GM18502 (cell line): ENCODE measurements around the gene MAP2K6.
"Not testable (repeated sequence)": the region's sequence is repeated elsewhere in the genome, so short reads cannot be mapped to it uniquely, and the experiment has no call there.

Source experiments
- ATAC-seq: cut with Tn5 transposase; IDR thresholded peaks from one replicate; pipeline ENCODE4 v1.9.1; 2021; ENCODE audit warnings: mild to moderate bottlenecking; ENCODE audit not compliant: unreplicated experiment, poor library complexity

MAP2K6 gene

DNA sequence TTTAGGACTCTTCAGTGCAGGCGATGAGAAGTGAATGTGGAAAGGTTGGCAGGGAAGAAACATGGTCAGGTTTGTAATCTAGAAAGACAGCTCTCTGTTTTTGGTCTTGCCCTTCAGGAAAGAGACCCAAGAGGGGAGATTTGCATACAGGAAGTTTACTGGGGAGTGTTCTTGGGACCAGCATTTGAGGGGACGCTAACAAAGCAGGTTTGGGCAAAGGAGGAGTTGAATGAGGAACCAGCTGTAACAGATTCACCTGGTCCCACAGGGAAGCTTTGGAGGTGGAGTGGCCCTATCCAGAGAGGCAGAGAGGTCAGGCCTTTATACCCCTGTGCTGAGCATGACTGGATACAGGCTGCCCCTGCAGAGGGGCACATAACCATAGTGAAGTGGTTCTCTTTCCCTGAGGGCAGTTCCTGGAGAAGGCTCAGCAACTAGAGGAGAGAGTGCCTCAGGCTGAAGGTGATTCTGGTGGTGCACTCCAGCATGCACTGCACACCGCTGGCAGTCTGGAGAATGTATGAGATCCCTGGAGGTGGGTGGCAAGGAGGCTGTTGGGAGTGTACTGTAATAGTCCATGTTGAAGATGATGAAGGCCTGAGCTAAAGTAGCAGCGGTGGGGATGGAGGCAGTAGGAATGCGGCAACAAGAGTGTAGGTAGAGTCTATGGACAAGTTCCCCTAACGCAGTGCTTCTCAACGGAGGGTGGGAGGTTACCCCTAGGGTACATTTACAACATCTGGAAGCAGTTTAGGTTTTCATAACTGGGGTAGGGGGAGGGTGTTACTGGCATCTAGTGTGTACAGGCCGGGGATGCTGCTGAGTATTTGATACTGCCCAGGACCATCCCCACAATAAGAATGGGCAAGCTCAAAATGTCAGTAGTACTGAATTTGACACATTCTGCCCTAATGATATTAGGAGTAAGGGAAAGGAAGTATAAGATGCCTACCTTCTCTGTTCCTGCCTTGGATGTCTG lies 37.2 kb downstream of the MAP2K6 start:
- peak; percentile 90 for ATAC-seq

DNA sequence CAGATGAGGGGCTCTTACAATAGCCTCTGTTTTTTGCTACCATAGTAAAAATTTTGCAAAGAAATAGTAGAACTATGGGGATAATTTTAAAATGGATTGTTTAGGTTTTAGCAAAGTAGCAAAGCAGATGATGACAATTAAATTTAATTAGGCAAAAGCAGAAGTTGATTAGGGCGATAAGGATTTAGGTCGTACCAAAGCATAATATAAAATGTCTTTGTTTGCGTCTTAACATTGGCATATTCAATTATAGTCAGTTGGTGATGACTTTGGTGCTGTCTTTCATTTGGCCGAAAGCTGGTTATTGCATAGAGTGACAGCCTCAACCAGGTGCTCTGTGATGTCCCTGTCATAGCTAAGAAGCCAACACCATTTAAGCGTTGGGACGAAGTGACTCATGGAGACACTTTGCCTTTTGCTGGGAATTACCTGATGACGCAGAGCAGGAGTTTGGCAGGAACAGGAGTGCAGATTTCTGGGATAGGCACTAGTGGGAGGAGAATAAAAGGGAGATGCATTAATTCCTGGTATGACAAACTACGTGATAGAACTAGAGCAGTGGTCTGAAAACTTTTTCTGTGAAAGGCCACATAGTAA lies 38.3 kb downstream of the MAP2K6 start:
- ATAC-seq = no peak

DNA sequence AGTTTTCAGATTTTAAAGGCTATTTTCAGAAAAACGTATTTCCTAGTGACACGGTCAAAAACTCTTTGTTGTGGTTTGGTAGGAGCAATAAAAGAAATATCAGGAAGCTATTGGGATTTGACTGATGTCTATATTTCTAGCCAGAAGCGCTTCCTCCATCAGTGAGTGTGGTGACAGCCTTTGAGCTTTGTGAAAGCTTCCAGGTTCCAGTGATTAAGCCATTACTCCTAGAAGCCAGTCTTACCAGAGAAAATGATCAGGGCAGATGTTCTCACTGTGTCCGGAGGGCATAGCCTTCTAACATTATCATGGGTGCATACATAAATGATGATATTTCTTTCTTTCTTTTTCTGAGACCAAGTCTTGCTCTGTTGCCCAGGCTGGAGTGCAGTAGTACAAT lies 39.6 kb downstream of the MAP2K6 start:
- no peak for ATAC-seq

DNA sequence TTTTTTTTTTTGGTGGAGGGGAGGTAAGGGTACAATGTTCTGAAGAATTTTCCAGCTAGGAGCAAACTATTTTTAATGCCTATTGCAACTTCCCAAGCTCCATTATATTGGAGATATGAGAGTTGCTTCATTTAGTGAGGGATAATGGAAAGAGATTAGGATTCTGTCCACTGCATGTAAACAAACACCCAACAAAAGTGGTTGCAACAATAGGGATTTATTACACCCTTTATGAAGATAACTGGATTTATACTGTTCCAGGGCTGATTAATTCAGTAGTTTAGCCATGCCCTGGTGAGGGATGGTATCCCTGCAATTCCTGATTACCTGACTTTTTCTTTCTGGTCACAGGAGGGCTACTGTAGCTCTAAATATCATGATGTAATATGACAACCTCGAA lies 40.5 kb downstream of the MAP2K6 start:
- no peak for ATAC-seq

DNA sequence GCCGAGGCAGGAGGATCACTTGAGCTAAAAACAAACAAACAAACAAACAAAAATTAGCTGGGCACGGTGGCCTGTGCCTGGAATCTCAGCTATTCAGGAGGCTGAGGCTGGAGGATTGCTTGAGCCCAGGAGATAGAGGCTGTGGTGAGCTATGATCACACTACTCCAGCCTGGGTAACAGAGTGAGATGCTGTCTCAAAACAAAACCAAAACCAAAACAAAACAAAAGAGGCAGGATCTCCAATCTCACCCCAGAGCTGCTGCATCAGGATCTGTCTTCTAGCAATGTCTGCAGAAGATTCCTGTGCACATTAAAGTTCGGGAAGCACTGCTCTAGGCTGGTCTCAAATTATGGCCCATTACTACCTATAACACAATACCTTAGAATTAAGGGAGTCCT lies 43.1 kb downstream of the MAP2K6 start:
- ATAC-seq = no peak

DNA sequence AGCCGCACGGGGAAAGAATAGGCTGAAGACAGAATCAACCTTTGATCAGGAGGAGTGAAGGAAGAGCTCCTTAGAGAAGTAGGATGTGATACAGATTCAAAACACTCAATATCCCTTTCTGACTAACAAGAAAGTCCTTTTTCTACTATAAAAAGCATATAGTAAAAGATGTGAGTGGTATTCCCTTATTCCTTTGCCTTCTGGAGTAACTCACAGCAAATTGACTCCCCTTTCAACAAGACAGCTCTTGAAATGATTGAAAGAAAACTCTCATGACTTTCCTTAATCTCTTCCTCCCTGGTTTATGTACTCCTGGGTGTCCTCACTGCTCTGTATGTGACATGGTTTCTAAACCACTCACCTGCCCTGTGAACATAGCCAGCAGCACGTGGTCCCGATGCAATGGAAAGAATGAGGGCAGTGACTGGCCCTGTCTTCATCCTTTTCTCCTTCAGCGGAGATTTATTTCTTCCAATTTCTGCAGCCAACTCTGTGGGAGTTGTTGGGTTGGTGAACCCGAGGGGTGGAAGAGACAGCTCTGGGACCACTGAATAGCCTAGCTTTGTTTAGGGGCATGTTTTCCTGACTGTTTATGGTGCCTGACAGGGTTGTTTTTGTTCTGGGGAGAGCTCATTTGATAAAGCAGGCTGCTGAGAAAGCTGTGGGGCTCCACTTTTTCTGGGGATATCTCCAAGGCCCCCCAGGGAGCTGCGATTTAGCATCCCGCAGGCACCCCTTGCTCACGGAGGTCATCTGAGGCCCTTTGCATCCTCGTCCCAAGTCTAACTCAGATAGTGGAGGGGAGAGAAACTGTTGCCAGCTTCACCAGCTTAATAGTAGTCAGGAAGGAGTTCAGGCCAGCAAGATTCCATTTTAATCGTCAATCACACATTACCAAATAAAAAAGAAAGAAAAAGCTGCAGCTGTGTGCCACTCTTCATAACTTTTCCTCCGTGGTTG lies 46.7 kb downstream of the MAP2K6 start:
- no peak for ATAC-seq

DNA sequence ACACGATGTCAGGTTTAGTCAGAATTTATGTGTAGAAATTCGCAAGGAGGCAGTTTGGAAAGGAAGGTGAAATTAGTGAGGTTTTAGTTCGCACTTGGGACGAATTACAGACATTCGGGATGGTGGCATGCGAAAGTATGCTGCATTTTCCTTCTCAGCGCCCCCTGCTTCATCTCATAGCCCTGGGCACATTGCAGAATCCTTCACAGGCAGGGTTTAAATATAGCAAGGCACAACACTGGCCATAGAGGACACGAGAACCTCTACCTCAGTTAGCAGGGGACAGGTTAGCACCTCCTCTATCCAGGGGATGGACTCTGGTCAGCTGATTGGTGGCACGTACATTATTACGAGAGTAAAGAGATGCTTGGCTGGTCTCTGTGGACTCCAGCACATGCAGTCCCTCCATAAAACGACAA lies 47.5 kb downstream of the MAP2K6 start:
- no peak for ATAC-seq

DNA sequence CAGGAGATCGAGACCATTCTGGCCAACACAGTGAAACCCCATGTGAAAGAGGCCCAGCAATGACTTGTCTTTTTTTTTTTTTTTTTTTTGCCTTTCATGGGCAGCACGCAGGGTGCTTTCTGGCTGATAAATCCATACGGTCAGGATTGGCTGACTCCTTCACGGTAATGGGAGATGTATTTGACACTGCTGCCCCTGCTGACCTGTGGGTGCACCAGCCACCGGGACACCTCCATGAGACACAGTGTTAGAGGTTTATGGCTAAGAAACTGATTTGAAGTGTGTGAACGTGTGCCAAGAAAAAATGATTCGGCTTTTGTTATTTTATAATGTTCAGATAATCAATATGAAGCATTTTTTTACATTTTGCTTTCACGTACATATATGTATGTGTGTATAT lies 48.4 kb downstream of the MAP2K6 start:
- ATAC-seq = no peak

DNA sequence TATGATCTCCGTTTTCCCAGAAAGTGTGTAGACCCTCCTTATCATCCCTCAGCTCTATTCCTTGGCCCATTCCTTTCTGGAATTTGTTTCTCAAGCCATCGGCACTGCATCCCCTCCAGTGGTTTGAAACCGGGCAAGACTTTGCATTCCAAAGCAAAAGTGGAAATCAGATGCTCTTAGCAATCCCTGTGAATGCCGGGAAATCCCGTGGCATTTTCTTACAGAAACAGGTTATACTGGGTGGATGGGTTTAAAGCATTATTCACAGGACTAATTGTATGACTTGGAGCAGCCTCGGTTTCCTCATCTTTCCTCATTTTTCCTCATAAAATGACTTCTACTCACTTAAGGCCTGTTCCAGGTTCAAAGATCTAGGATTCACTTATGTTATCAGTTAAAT lies 52.0 kb downstream of the MAP2K6 start:
- ATAC-seq = no peak

DNA sequence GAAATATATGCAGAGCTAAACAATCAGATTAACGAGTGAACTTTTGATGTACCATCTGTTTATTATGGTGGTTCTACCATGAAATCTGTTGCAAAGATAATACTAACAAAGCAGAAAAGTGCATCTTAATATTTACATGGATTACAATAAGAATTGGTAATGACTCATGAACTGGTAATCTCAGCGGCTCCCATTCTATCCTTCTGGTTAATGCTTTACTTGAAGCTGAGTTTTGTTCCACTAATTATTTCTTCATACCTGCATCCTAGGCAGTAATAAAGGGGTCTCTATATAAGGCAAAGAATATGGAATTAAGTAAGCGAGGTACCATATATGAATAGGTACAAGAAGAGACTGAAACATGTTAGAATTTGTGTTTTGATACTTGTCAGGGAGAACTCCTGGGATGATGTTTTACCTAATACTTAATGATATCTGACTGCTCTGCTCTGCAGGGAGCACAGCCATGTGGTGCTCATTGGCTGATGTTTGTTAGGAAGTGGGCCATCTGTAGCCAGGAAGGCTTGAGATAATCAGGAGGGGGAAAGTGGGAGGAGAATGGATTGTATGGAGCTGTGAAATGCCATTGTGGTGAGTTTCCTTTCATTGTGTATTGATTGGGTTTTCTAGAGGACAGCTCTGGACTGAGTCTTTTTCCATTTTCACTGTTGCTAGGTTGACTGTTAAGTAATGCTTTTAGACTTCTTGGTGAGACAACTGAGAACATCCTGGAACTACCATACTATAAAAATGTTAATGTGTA lies 52.6 kb downstream of the MAP2K6 start:
- ATAC-seq = no peak

DNA sequence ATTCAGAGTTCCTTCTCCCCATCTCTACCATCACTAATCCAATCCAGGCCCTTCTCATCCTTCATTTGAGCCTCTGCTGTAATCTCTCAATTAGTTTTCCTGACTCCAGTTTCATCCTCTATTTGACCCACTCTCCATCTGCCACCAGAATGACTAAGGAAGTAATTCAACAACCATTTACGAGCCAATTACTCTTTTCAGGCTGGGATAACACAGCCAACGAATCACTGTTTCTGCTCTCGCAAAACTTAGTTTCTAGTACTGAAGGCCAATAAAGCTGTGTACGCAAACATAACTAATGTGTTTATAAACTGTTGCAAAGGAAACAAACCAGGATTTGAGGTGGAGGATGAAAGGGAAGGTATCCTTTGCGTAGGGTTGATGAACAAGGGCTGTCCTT lies 53.7 kb downstream of the MAP2K6 start:
- ATAC-seq = no peak

DNA sequence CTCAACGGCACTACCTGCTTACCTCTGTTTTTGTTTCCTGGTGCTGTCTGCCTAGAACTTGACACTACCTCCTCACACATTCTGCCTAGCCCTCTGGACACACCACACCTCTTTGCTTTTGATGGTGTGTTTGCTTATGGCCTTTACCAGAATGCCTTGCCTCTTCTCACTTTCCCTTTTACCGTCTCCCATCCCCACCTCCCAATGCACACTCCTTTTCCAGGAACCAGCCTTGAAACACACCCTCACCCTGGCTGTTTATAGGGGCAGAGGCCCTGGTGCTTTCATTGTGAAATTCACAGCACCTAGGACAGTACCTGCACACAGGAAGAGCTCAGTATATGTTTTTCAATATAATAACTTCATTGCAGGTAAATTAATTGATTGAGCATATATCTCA lies 56.2 kb downstream of the MAP2K6 start:
- ATAC-seq = no peak

DNA sequence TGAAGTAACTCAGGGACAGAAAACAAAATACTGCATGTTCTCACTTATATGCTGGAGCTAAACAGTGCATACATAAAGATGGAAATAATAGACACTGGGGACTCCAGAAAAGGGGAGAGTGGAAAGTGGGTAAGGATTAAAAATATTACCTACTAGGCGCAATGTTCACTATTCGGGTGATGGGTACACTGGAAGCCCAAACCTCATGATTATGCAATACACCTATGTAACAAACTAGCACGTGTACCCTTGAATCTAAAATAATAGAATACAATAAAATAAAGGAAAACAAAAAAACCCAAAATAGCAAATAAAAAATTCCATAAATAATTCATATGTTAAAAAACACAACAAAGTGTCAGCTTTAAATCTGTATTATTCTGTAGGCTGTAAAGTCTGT lies 56.9 kb downstream of the MAP2K6 start:
- ATAC-seq = no peak

DNA sequence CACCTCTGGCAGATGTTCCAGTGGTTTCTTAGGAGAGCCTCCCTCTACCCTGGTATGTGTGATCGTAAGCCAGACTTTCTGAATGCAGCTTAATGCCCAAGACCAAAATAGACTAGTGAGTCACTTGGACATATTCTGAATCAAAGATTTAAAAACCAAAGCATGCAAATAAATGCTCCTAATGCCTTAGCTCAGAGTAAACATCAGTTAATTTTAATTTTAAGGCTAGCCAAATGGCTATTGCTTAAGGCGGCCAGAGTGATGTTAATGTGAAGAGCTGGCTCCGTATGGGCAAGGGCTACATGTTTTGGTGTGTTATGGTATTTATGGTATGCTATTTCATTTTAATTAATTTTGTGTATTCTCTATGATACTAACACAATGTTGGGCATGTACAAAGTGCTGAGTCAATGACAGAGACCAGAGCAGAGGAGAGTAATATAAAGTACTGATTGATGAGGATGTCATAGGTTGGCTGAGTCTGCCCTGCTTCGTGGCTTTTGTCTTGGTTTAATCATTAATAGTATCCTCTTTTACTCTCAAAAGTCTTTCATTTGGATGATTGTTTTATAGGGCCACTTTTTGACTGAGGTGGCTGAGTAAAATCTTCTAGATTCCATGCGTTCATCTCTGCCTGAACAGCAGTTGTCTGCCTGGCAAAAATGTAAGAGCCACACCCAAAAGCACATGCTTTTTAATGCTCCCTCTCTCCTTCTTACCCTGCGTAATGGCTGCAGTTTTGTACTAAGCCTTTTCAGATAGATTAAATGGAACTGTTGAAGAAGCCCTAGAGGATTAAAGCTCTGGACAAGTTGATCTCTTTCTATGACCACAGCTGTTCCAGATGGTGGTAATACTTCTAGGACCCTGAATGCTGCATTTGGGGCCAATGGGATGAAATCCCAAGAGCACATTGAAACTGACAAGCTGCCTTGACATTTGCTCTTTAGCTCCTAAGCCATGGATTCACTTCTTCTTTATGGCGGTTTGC lies 59.6 kb downstream of the MAP2K6 start:
- ATAC-seq = no peak

DNA sequence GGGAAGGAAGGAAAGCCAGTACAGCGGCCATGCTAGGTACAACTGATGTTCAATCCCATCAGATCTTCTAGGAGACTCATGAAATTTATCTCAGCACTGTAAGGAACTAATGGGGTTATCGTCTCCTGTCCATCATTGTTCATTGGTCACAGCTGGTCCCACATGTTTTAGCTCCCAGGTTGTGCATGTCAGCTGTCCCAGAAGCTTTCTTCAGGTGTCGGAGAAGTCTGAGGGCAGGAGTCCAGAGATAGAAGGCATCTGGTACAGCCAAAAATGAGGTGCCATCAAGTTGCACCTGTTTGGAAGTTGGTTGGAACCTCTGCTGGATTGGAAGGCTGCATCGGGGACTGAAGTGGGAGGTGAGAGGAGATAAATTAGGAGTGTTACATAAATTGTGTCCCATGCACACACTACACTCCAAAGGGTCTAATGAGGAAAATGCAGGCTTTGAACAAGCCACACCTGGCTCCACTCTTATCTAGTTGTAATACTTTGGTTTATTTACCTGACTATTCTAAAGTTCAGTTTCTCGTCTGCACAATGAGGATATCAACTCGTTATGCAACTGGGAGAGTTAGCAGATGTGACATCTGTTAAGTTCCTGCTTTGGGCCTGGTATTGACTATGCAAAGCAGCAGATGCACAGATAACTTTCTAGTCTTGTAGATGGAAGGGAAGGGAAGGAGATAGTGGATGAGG lies 62.9 kb downstream of the MAP2K6 start:
- ATAC-seq = no peak

DNA sequence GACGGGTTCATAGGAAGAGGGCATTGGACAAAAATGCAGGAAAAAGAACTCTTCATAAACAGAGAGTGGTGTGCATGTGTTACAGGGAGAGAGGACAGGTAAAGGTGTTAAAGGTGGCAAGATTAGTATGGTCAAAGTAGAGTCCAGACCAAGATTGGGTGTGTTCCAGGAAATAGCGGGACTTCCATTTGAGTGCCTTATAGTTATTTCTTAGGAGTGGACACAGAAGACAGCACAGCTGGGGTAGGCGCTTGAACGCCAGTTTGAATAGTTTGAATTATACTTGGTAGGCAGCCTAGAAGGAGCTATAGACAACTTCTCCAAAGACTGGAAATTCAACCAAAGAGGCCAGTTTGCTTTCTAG lies 63.4 kb downstream of the MAP2K6 start:
- no peak for ATAC-seq

DNA sequence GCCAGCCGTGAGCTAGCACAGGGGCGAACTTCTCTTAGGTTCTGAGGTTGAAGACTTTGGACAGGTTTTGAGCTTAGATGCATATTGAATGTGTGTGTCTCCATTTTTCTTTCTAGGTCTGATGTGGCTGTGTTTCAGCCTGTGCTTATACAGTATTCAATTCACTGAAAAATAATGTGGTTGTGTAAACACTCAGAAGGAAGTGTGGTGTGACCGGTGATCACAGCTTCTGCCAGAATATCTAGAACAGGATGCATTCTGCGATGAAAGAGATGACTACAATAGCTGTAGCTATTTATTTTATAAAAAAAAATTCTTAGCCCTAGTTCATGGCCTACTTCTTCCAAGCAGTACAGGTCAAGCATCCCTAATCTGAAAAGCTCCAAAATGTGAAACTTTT lies 64.4 kb downstream of the MAP2K6 start:
- ATAC-seq = no peak

DNA sequence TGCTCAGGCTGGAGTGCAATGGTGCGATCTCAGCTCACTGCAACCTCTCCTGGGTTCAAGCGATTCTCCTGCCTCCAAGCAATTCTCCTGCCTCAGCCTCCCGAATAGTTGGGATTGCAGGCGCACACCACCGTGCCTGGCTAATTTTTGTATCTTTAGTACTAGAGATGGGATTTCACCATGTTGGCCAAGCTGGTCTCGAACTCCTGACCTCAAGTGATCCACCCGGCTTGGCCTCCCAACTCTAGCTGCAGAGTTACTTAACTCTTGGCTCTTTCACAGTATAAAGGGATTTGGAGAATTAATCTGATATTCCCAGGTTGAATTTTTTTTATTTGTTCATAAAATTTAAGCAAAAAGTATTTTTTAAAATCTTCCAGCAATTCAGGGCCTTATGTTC lies 65.3 kb downstream of the MAP2K6 start:
- ATAC-seq = not testable (repeated sequence)
